ENCODE results near the gene ARMC3.

ARMC3 gene

DNA sequence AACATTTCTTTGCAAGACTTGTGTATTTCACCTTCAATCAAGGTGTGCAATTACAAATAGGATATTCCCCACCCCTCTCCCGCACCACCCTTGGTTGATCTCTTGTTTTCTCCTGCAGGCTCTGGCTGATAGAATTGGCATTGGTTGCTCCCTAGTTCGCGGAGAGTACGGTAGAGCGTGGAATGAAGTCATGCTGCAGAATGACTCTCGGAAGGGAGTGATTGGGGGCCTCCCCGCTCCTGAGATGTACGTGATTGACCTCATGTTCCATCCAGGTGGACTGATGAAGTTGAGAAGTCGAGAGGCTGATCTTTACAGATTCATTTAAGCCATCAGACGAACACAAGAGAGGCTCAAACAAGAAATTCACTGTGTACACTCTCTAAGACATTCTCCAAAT, 109.3 kb downstream of the ARMC3 start:
- in situ Hi-C loops (cut with MboI; ENCODE audit: low pct_unique_long_range_greater_than_20kb, low sequenced_read_pairs, unreplicated experiment), result no loop called here
- no peak for TF ChIP-seq CTCF (IDR thresholded peaks at IDR 0.05; ENCODE audit: extremely low read depth, insufficient read depth, missing control alignments)
- no peak for DNase-seq (ENCODE audit: low spot score)

GRCh38 chr10:23037561-23037960, 109.7 kb downstream of the ARMC3 start:
- TF ChIP-seq CTCF (IDR thresholded peaks at IDR 0.05; ENCODE audit: extremely low read depth, insufficient read depth, missing control alignments), result no peak
- DNase-seq (ENCODE audit: low spot score), result no peak
- in situ Hi-C loops (cut with MboI; ENCODE audit: low pct_unique_long_range_greater_than_20kb, low sequenced_read_pairs, unreplicated experiment), result no loop called here

DNA sequence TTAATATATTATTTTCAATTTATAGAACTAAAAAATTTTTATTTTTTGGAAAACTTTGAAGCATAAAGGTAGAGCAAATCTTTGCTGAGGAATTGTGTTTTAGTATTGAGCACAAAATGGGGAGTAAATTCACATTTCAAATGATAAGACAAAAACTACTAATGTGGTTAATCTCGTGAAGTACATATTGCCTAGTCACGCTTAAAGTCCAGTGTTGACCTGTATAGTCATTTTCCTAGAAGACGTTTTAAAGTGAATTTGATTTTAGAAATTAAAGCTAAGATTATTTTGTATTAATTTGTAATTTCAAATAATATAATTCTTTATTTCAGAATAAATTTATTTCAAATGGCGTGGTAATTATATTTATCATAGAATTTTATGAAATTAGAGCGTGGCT, 110.3 kb downstream of the ARMC3 start:
- TF ChIP-seq CTCF (IDR thresholded peaks at IDR 0.05; ENCODE audit: extremely low read depth, insufficient read depth, missing control alignments), result no peak
- in situ Hi-C loops (cut with MboI; ENCODE audit: low pct_unique_long_range_greater_than_20kb, low sequenced_read_pairs, unreplicated experiment), result no loop called here
- no peak for DNase-seq (ENCODE audit: low spot score)

DNA sequence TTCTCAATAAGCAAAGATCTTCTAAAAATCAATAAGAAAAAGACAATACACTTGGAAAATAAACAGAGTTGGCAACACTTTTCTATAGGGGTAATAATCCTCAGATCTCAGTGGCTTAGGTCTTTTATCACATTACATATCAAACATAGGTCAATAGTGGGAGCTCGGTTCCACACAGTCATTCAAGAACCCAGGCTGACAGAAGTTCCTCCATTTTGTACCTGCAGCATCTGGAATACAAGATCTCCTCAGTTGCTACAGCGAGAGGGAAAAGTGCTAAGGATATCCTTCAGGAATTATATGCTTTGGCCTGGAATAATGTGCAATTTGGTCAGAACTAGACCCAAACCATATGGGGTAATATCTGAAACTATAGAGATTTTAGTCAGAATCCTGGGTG, 112.1 kb downstream of the ARMC3 start:
- no peak for TF ChIP-seq CTCF (IDR thresholded peaks at IDR 0.05; ENCODE audit: extremely low read depth, insufficient read depth, missing control alignments)
- in situ Hi-C loops (cut with MboI; ENCODE audit: low pct_unique_long_range_greater_than_20kb, low sequenced_read_pairs, unreplicated experiment), result no loop called here

DNA sequence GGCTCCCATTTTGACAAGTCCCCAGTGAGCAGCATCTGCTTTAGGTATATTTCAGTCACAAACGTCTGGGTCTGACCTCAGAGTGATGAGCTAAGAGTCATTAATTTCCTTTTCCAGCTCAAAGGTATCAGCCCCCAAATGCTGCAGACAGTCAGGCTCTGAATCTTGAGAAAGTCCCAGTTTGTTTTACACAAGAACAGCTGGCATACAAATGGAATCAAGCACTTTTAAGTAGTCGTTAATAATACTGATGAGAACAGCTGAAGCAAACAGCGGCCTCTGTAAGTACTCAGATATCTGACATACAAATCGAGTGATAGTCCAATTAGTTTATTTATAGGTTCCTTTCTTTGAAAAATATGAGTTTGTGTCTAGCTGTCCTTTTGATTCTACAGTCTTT, 118.2 kb downstream of the ARMC3 start:
- no peak for DNase-seq (ENCODE audit: low spot score)
- in situ Hi-C loops (cut with MboI; ENCODE audit: low pct_unique_long_range_greater_than_20kb, low sequenced_read_pairs, unreplicated experiment), result no loop called here
- TF ChIP-seq CTCF (IDR thresholded peaks at IDR 0.05; ENCODE audit: extremely low read depth, insufficient read depth, missing control alignments), result no peak

More for the DNA sequence above, 112.1 kb downstream of the ARMC3 start:
- DNase-seq (ENCODE audit: low spot score), result no peak

- no peak for DNase-seq (ENCODE audit: low spot score)
- in situ Hi-C loops (cut with MboI; ENCODE audit: low pct_unique_long_range_greater_than_20kb, low sequenced_read_pairs, unreplicated experiment), result no loop called here
- TF ChIP-seq CTCF (IDR thresholded peaks at IDR 0.05; ENCODE audit: extremely low read depth, insufficient read depth, missing control alignments), result no peak
These were observed 119.6 kb downstream of the ARMC3 start for GRCh38 chr10:23047201-23048050.
